ENCODE measurements around the gene DYNLL2. TPM values are rescaled to one million over a fixed set of nuclear protein-coding genes. Genes with fewer than 3 reads are reported as not detected.
A peak's percentile ranks its signal among the peaks of the same experiment; 100 is the strongest.

DYNLL2 gene
- total and polyA plus RNA-seq, 9 of the 15 experiments (the other 6 are each of a cell fraction or from before 2014, with no cell fraction given): 1.8 to 24.5 (median 13.0) TPM

- TF ChIP-seq ARHGAP35 (IDR thresholded peaks at IDR 0.05; ENCODE audit: partially characterized antibody): no peak
- TF ChIP-seq NFIX (CRISPR knock-in tag; IDR thresholded peaks at IDR 0.05; ENCODE audit: low read depth): no peak
- TF ChIP-seq E2F6 (IDR thresholded peaks at IDR 0.05; ENCODE audit: borderline replicate concordance in 1 of 2, extremely low read depth in 1 of 2, insufficient read depth in 1 of 2, insufficient read length in 1 of 2, low read depth in 1 of 2, low read length in 1 of 2, poor library complexity in 1 of 2, severe bottlenecking in 1 of 2): no peak
- TF ChIP-seq KDM1A (IDR thresholded peaks at IDR 0.05): no peak
These were observed 31.8 kb upstream of the DYNLL2 start (continued) for GRCh38 chr17:58051468-58051867.

GRCh38 chr17:58052407-58052806 lies 30.8 kb upstream of the DYNLL2 start:
- Histone ChIP-seq H3K4me3 (no peak overlapping the region), H2AFZ (ENCODE audit: low read depth, low read length) (no peak overlapping the region), H3K9ac (ENCODE audit: insufficient read depth in 1 of 2, low read depth in 2 of 2, low read length in 2 of 2) (no peak overlapping the region), H3K27ac (ENCODE audit: extremely low read depth, low read depth, low read length) (no peak overlapping the region), H3K79me2 (ENCODE audit: control insufficient read depth, insufficient read depth, low read length) (no peaks in the 10 kb centered on the region), H4K20me1 (replicated peaks; ENCODE audit: control insufficient read depth, insufficient read depth, low read length) (no peaks in the 10 kb centered on the region), H3K4me1 (replicated peaks in 1 of 2; ENCODE audit: control insufficient read depth in 2 of 2, insufficient read depth in 2 of 2, low read length in 2 of 2) (no peaks in the 10 kb centered on the region), H3K27me3 (ENCODE audit: control insufficient read depth in 2 of 2, insufficient read depth in 2 of 2, low read length in 2 of 2) (peaks cover 15 to 16% of the 10 kb centered on the region in 2 experiments), H3K9me3 (replicated peaks; ENCODE audit: control insufficient read depth, insufficient read depth, low read depth, low read length) (no peaks in the 10 kb centered on the region), H3K4me2 (ENCODE audit: insufficient read depth, low read length) (no peak overlapping the region), H3K9me1 (ENCODE audit: control insufficient read depth, insufficient read depth, low read length) (no peaks in the 10 kb centered on the region), H3K36me3 (ENCODE audit: control insufficient read depth, insufficient read depth, low read length) (no peaks in the 10 kb centered on the region)
- ATAC-seq (peak; percentile 38; the same call in 2 of the 3 replicates), FAIRE-seq (no peak), DNase-seq (ENCODE audit: extremely low read depth in 1 of 4, low spot score in 3 of 4) (no peak)
- no TSS peak for BruUV-seq (replicated peaks)
- POLR2A ChIA-PET: interaction anchor here (1.1 to 1.9 kb wide), 3 partner anchors 34 to 160 kb away, joined by 3 to 5 read pairs (median 3); partner anchors contain the start of gene SRSF1
- 8% methylated on average over 1 of the region's 1 CpG for WGBS (ENCODE audit: insufficient coverage, low coverage, missing lambda C conversion rate)
- in situ Hi-C loops (cut with MboI): no loop called here
- intact Hi-C loops (cut with micrococcal nuclease): no loop called here
- CTCF ChIA-PET (ENCODE audit: low intra/inter-chr PET ratio): no interaction called here
- no peak for TF ChIP-seq THAP12 (CRISPR knock-in tag; IDR thresholded peaks at IDR 0.05)
- TF ChIP-seq ZNF133 (CRISPR knock-in tag; IDR thresholded peaks at IDR 0.05): no peak
- no peak for TF ChIP-seq HOMEZ (CRISPR knock-in tag; IDR thresholded peaks at IDR 0.05)
- no peak for TF ChIP-seq HES1 (IDR thresholded peaks at IDR 0.05; ENCODE audit: low read depth)
- TF ChIP-seq SMAD1 (IDR thresholded peaks at IDR 0.05; ENCODE audit: low read depth, low read length, partially characterized antibody): no peak
- TF ChIP-seq TSHZ1 (CRISPR knock-in tag; IDR thresholded peaks at IDR 0.05): no peak
